GM19397 (cell line): ENCODE results near the gene SUSD4.

Experiments
- ATAC-seq: cut with Tn5 transposase; IDR thresholded peaks from one replicate; pipeline ENCODE4 v1.9.1; 2021; ENCODE audit warnings: mild to moderate bottlenecking, moderate library complexity; ENCODE audit not compliant: unreplicated experiment

The SUSD4 gene

DNA sequence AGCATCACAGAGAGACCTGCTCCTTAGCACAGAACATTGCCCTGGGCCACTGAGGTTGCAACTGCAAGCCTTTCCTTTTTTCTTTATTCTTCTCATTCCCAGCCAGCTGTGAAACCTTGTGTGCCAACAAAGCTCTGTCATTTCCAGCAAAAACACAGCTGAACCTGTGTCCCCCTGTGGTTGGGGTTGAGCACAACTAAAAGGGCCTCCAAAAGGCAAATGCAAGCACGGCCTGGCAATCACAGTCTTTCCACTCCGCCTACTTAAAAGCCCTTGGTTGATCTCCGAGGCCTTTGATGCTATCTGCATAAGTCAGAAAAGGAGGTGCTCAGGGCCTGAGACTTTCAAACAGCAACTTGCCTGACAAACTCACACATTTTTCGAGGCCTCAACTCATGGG lies 32.7 kb downstream of the SUSD4 start:
- ATAC-seq = no peak

DNA sequence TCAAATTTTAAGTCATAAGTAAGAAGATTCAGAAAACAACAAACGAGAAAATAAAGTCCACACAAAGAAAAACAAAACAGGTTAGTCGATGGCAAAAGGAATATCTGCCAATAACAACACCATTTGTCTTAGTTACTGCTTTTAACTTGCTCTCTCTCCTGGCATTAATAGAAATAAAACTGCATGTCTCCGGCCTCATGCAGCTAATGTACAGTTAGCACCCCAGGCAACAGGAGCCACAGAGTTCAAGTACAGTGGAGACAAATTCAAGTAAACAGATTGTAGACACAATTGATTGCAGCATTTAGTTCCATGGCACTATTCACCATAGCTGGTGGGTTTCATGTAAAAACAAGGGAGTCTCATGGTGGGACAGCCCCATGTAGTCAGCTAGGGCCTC lies 33.5 kb downstream of the SUSD4 start:
- ATAC-seq = no peak

DNA sequence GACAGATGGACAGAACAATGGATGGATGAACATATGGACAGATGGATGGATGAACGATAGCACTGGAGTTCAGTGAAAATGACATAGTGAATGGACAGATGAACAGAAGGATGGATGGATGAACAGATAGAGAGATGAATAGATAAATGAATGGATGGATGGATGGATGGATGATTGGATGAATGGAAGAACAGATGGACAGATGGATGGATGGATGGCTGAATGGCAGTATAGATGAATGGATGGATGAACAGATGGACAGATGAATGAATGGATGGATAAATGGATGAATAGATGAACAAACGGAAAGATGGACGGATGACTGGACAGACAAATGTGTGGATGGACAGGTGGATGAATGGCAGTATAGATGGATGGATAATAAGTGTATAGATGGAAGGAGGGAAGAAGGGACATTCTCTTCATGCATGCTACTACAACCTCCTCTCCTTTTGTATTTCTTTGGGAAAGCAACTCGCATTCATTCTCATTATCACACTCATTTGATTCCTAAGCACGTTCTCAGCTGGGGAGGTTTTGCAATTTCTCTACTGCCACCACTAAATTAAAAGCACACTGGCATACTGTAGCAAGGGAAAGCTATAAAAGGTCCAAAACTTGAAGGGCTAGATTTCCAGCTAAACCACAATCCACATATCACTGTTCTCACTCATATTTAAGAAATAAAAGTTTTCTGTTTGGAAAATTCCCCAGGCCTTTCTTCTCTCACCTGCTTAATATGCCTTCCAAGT lies 34.1 kb downstream of the SUSD4 start:
- ATAC-seq = no peak

DNA sequence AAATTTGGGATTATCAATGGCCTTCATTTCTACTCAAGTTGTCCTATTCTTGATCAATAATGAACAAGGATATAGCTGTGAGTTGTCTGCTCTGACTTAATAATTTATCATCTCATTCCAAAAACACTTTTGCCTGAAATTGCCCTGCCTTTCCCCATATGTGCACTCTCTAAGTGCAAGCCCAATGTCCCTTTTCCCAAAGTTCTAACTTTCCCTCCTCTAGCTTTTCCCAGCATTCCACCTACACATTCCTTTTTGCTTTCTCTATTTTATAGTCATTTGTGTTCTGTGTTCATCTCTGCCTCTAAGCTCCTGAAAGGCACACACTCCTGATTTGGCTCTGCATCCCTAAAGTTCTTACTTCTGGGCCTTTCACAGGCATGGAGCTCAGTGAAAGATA lies 34.7 kb downstream of the SUSD4 start:
- no peak for ATAC-seq

DNA sequence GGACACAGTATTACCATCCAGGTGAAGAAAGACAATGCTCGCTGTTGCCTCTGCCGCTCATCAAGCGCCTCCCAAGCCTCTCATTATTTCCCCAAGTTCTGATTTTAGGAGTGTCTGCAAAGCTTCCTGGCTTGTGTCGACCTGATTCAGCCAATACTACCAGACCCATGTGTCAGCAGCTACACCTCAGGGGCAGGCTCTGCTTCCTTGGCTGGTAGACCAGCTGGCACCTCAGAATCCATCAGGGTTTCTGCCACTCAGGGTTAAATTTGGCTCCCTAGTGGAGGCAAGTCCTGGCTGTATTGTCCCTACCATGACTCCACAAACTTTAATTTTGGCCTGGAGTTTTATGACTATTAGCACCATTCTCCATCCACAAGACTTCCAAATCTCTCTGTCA lies 35.4 kb downstream of the SUSD4 start:
- ATAC-seq = no peak

DNA sequence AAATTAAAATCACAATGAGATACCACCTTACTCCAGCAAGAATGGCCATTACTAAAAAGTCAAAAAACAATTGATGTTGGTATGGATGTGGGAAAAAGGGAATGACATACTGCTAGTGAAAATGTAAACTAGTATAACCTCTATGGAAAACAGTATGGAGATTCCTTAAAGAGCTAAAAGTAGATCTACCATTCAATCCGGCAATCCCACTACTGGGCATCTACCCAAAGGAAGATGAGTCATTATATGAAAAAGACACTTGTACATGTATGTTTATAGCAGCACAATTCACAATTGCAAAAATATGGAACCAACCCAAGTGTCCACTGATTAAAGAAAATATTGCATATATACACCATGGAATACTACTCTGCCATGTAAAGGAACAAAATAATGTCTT lies 37.2 kb downstream of the SUSD4 start:
- no peak for ATAC-seq

DNA sequence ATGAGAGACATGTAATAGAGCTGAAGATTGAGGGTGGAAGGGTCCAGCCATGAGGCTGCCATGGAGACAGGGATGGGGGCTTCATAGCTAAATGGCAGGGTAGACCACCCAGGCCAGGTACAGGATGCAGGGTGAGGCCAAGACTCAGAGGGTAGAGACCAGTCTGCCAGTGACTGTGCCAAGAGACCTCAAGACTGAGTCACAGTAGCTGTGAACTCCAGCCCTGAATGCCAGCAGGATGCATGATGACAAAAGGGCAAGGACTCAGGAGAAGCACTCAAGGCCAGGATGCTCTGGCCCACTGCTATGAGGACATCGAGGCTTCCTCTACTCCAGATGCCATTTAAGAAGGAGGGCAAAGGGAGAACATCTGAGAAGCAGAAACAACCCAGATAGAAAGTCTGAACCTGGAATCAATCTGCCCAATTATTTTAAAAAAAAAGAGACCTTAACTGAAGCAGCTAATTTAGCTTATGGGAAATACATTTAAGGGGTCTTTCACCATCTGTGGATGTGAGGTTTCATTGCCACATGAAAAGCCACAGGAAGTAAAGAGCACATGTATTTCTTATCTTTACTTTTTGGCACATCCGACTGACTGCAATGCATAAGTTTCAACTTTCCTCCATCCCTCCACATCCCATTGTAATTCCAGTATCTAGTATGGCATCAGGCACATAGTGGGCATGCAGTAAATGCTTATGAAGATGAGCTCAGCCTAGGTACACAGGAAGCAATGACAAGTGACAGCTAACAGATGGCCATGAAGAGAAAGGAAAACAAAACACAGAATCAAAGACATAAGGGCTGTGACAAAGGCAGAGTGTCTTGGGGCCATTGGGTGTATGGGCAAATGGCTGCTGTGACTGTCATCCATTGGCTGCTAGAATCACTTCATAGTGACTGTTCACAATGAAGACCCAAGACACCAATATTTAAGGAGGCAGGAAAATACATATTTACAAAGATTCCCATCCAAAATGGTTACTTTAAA lies 40.2 kb downstream of the SUSD4 start:
- ATAC-seq = no peak

DNA sequence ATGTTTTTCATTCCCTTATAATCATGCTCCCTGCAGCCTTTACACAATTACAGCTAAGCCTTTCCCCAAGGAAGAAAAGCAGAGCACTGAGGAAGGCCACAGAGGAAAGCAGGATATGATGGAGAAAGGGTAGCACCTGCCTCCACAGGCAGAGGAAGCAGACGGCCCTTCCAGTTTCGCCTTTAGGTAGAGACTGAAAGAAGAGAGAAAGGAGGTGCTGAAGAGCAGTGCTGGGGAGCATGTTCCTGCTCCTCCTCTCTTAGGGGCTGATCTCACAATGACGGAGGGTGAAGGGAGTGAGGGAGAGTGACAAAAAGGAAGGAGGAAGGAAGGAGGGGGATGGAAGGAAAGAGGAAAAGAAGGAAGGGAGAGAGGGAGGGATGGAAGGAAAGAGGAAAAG lies 41.1 kb downstream of the SUSD4 start:
- no peak for ATAC-seq

DNA sequence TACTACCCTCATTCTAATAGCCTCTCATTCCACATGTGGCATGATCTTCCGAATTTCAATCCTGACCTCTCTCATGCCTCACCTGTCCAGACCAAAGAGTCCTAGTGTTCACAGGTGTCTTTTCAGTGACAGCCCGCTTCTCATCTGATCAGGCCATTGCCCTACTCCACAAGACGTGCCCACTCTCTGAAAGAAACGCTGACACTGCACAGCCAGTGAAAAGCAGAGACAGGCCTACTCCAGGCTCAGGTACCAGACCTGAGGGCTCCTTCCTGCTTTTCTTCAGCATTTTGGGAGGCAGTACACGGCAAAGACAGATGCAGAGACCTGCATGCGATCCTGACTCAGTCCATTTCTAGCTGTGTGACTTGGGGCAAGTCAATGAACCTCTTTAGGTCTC lies 43.0 kb downstream of the SUSD4 start:
- ATAC-seq = no peak

DNA sequence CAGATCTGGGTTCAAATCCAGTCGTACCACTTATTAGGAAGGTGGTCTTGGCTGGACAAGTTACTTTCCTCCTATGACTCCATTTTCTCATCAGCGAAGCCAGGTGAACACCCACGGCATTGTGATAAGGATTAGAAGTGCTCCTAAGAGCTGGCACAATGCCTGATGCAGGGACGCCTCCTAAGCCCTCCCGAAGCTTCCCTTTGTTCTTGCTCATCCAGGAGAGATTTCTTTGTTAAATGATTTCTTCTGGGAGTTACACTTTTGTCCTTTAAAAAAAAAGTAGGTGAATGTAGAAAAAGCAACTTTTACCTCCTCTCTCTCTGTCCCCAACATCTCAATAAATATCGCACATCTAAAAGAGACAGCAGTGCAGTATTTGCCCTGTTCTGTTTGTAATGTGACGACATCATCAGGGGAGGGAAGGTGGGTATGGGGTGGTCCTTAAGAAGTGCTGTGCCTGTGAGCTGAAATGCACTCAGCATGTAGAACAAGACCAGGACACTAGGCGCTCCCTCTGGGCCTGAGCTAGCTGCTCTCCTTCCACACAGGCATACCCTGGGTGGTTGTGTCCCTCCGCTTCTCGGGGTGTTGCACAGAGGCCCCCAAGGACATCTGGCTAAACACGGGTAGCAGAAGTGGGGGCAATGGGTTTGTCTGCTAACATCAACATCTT lies 43.9 kb downstream of the SUSD4 start:
- ATAC-seq = no peak

DNA sequence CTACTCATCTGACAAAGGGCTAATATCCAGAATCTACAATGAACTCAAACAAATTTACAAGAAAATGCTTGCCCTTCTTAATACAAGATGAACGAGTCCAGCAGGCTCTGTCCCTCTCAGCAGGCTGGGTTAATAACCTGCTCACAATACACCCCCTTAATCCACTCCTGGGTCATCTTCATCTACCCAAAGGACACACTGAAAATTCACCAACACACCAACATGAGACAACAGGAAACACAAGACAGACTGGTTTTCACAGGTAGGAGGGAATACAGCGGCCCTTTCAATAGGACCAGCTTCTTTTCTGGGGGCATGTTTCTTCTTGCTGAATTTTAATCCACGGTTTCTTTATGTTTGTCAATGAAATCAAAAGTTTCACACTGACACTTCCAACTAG lies 44.6 kb downstream of the SUSD4 start:
- ATAC-seq = no peak

DNA sequence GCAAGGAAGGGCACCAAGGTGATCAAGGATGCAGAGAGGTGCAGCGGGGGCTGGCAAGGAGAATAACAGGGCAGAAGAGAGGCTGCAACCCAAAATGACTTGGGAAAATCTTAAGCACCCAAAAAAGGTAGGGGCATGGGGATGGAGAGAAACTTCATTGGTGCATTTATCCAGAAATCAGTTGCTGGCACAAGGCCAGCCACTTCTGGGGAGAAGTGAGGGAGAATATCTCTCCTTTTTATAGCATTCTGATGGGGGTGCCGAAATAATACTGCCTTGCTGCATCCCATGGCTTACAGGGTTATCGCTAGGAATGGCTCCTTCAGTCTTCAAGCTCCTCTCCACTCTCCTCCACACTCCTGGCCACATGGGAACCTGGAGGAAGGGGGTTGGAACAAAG lies 47.9 kb downstream of the SUSD4 start:
- ATAC-seq = no peak

DNA sequence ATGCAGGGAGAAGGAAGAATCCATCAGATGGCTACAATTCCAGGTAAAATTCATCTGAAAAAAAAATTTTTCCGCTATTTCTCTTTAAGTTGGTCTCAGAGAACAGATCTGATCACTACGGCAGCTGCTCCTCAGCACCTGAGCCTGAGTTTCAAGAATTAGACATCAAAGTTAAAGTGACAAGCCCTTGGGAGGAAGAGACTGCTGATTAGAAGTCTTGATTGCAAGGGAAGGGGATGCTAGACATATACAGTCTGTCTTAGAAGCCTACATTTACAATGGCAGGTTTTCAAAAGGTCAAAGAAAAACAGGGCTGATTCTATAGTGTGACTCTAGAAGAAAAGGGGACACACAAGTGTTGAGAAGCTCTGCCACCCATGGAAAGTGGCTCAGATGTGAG lies 48.3 kb downstream of the SUSD4 start:
- no peak for ATAC-seq

DNA sequence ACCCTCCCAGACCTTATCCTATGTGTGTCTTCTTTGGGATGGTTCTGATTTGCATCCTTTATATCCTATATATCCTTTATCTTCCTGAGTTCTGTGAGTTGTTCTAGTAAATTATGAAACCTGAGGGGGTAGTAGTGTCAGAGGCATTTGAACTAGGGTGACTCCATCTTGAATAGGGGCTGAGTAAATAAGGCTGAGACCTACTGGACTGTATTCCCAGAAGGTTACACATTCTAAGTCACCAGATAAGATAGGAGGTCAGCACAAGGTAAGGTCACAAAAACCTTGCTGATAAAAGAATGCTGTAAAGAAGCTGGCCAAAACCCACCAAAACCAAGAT lies 50.6 kb downstream of the SUSD4 start:
- ATAC-seq = no peak

DNA sequence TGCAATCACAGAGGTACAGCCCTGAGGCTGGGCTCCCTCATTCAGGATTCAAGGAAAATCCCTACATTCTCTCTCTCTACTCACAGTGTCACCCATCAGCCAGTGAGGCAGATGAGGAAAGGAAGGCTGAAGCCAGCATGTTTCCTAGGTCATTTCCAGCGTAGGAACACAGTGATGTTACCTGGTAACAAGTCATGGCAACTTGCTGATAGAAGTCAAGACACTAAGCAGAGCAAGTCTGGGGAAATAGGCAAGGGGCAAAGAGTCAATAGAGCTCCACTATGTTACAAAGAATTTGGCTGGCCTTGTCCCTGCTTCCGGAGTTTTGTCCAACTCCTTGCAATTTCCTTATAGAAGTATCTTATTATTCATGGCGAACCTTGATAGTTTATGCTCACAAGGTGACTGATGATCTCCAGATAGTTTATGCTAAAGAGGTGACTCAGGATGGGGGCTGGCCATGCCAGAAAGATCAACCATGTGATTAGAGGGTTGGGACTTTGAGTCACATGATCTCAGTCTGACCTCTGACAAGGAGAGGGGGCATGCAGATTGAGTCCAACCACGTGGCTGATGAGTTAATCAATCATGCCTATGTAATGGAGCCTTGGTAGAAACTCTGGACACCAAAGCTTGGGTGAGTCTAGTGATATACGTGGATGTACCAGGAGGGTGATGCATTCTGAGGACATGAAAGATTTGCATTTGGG lies 51.1 kb downstream of the SUSD4 start:
- ATAC-seq = no peak

DNA sequence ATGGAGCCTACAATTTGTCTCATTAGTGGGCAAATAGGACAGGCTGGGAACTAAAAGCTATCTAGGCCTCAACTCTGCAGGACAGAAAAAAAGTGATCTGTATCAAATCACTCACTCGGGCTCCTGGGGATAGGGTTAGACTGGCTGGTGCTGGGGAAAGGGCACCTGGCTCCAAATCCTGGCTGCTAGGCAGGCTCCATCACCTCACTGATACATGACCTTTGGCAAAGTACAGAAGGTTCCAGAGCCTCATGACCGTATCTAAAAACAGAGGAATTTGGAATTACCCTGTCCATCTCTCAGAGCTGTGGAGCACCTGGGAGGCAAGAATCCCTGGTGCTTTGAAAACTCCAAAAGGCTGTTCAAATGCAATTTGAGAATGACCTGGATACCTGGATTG lies 51.7 kb downstream of the SUSD4 start:
- ATAC-seq = no peak

DNA sequence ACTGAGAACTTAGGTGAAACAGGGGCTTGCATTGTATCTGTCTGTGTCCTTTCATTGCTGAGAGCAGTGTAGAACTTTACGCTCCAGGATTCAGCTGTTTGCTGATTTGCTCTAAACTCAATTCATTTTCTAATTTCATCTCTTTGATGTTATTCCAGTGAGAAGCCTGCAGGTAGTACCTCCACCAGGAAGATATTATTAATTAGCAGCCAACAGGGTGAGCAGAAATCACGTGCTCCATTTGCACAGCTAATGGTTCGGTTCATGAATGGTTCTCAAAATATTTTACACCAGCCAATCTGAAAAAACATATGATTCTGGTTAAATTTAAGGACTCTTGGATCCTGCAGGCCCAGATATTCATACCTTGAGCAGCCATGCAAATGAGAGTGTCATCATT lies 52.1 kb downstream of the SUSD4 start:
- no peak for ATAC-seq

DNA sequence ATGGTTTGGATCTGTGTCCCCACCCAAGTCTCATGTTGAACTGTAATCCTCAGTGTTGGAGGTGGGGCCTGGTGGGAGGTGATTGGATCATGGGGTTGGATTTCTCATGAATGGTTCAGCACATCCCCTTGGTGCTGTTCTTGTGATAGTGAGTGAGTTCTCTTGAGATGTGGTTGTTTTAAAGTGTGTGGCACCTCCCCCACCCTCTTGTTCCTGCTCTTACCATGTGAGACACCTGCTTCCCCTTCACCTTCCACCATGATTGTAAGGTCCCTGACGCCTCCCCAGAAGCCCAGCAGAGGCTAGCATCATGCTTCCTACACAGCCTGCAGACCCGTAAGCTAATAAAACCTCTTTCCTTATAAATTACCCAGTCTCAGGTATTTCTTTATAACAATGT lies 55.8 kb downstream of the SUSD4 start:
- no peak for ATAC-seq

DNA sequence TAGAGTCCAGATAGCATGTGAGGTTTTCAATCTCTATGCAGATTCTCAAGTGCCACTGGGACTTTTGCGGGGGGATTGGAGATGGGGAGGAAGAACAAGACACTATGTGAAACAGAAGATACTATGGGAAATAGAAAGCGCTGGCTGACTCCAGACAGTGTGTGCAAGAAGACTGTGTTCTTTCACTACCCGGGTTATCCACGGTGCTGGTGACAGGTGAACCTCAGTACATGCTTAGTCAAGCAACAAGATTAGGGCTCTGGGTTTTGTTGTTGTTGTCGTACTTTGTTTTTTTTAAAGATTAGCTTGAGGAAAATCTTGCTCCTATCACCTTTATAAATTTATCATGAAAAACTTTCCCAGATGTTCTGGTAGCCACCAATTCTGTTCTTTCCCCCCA lies 56.4 kb downstream of the SUSD4 start:
- ATAC-seq = no peak

DNA sequence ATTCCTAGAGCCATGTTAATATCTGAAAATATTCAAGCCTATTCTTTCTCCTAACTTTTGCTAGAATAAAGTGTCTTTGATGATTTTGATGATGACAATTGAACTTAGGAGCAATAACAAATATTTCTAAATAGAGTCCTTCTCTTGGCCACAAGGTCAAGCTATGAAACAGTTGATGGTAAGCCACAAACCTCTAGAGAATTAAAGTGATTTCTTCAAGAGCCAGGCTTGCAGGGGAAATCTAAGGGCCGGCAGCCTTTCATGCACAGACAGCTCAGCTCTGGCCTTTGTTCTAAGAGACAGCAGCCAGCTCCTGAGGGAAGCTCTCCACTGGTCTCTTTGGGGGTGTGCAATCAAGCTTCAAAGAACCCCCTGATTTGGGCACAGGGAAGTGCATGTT lies 59.0 kb downstream of the SUSD4 start:
- no peak for ATAC-seq

DNA sequence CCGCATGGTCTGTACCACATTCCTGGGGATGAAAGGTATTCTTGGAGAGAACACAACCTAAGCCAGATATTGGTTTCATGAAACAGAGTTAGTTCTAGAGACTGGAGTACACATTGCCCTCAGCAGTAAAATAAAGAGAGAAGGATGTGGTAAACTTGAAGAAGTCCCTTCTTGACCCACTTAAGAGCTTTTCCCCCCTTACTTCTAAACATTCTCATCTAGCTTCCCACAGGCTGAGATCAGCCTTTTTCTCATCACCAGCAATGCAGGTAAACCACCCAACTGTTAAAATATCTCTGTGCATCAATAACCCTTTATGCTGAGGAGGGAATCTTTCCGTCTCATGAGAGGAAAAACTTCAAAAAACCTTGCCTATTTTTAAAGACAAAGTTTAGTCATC lies 62.6 kb downstream of the SUSD4 start:
- ATAC-seq = no peak
